Measurements from ENCODE around the gene C1orf159. TPM values are rescaled to one million over a fixed set of nuclear protein-coding genes. Genes with fewer than 3 reads are reported as not detected.
"Not testable (repeated sequence)": the region's sequence is repeated elsewhere in the genome, so short reads cannot be mapped to it uniquely, and the experiment has no call there.

The C1orf159 gene
- total RNA-seq, 6 experiments from 2014 or later, result 4.0 to 7.7 (median 6.4) TPM

- no peak overlapping the region for H3K4me3 ChIP-seq
- H3K27me3 ChIP-seq, result no peaks in the 10 kb centered on the region
- TF ChIP-seq CTCF (IDR thresholded peaks at IDR 0.05), result no peak
- no peak for TF ChIP-seq POLR2A (IDR thresholded peaks at IDR 0.05)
- WGBS (ENCODE audit: insufficient coverage, low coverage, low lambda C conversion rate, missing lambda C conversion rate), result 22% methylated on average over 13 of the region's 32 CpGs
- no peak overlapping the region for H3K27ac ChIP-seq
- no peaks in the 10 kb centered on the region for H3K36me3 ChIP-seq
- intact Hi-C loops (cut with DNase I), result loop anchor here in 1 of 2 donors (10.0 kb wide), 1 partner anchor 83 kb away; the partner anchor contains the start of gene PERM1
- no peaks in the 10 kb centered on the region for H3K9me3 ChIP-seq
- peaks cover 0 to 6% (median 3%) of the 10 kb centered on the region in 4 donors for H3K4me1 ChIP-seq
- DNase-seq (no peak), ATAC-seq (no peak)
These were observed 47.9 kb downstream of the C1orf159 start for GRCh38 chr1:1067860-1068516.

- no peaks in the 10 kb centered on the region for H3K27me3 ChIP-seq
- intact Hi-C loops (cut with DNase I), result loop anchor here in 1 of 2 donors (10.0 kb wide), 1 partner anchor 83 kb away; the partner anchor contains the start of gene PERM1
- DNase-seq, result no peak
These were observed 48.5 kb downstream of the C1orf159 start for GRCh38 chr1:1067284-1067859.

GRCh38 chr1:1066403-1067283 lies 49.2 kb downstream of the C1orf159 start:
- no peaks in the 10 kb centered on the region for H3K36me3 ChIP-seq
- no peak overlapping the region for H3K4me3 ChIP-seq
- no peak overlapping the region for H3K27ac ChIP-seq
- peaks cover 0 to under 1% of the 10 kb centered on the region in 2 donors for H3K27me3 ChIP-seq
- ATAC-seq (no peak), DNase-seq (no peak)
- WGBS (ENCODE audit: insufficient coverage, low coverage, low lambda C conversion rate, missing lambda C conversion rate), result 43% methylated on average over 10 of the region's 27 CpGs
- H3K9me3 ChIP-seq, result no peaks in the 10 kb centered on the region
- TF ChIP-seq CTCF (IDR thresholded peaks at IDR 0.05) (no peak), POLR2A (IDR thresholded peaks at IDR 0.05) (no peak)
- H3K4me1 ChIP-seq, result peaks cover 0 to 6% (median 3%) of the 10 kb centered on the region in 4 donors
- intact Hi-C loops (cut with DNase I), result loop anchor here in 1 of 2 donors (10.0 kb wide), 1 partner anchor 82 kb away; the partner anchor contains the start of gene PERM1

More at GRCh38 chr1:1067284-1067859, 48.5 kb downstream of the C1orf159 start:
- H3K27ac ChIP-seq, result no peak overlapping the region
- peaks cover 0 to 6% (median 3%) of the 10 kb centered on the region in 4 donors for H3K4me1 ChIP-seq
- H3K4me3 ChIP-seq, result no peak overlapping the region
- no peak for ATAC-seq
- 74% methylated on average over 6 of the region's 54 CpGs for WGBS (ENCODE audit: insufficient coverage, low coverage, low lambda C conversion rate, missing lambda C conversion rate)
- no peak for TF ChIP-seq POLR2A (IDR thresholded peaks at IDR 0.05)
- no peak for TF ChIP-seq CTCF (IDR thresholded peaks at IDR 0.05)
- no peaks in the 10 kb centered on the region for H3K36me3 ChIP-seq
- H3K9me3 ChIP-seq, result no peaks in the 10 kb centered on the region

GRCh38 chr1:1065940-1066304 lies 50.0 kb downstream of the C1orf159 start:
- WGBS (ENCODE audit: insufficient coverage, low coverage, low lambda C conversion rate, missing lambda C conversion rate), result 66% methylated on average over 8 of the region's 11 CpGs
- intact Hi-C loops (cut with DNase I), result loop anchor here (2.0 to 10.0 kb wide), 2 partner anchors 81 to 83 kb away; partner anchors contain the start of gene PERM1 (in 2 of the 2)
- DNase-seq, result not testable (repeated sequence)

More at GRCh38 chr1:1065940-1066304, 50.0 kb downstream of the C1orf159 start:
- not testable (repeated sequence) for H3K27ac ChIP-seq, H3K36me3 ChIP-seq, H3K27me3 ChIP-seq, ATAC-seq, H3K9me3 ChIP-seq, H3K4me3 ChIP-seq, H3K4me1 ChIP-seq

Measured in right lobe of liver (tissue), 6 donors.